Activated naive CD4-positive, alpha-beta T cell treated with anti-CD3 and anti-CD28 coated beads, Interleukin-2, amount 10 ng/mL, durations not matched to agents 7 days and 5 days (primary cell): ENCODE data around the gene CCDC69.

Experiments
- CTCF ChIA-PET: fragments of 350-600 bp; sonication (Branson Sonifier 250); formaldehyde crosslinking; loops from one replicate; lab custom pipeline; 2021; ENCODE audit warnings: antibody characterized with exemption; lab: Charles Lee
- DNase-seq: peaks from one replicate; pipeline ENCODE4 v3.0.0-alpha.2; 2020
- H3K27ac Mint-ChIP-seq: one replicate; pipeline ENCODE4 v1.8.0; 2021; ENCODE audit warnings: mild to moderate bottlenecking, moderate library complexity, mixed read lengths
- H3K27me3 Mint-ChIP-seq: one replicate; pipeline ENCODE4 v1.8.0; 2021; ENCODE audit warnings: mild to moderate bottlenecking, mixed read lengths
- H3K36me3 Mint-ChIP-seq: one replicate; pipeline ENCODE4 v1.8.0; 2021; ENCODE audit warnings: mixed read lengths
- H3K4me1 Mint-ChIP-seq: one replicate; pipeline ENCODE4 v1.8.0; 2021; ENCODE audit warnings: mixed read lengths
- H3K4me3 Mint-ChIP-seq: one replicate; pipeline ENCODE4 v1.8.0; 2021; ENCODE audit warnings: mild to moderate bottlenecking, moderate library complexity, mixed read lengths
- H3K9me3 Mint-ChIP-seq: one replicate; pipeline ENCODE4 v1.8.0; 2021; ENCODE audit warnings: mixed read lengths

The CCDC69 gene

GRCh38 chr5:151222790-151223446, 974 bp downstream of the CCDC69 start:
- peaks cover 68% of the 10 kb centered on the region for H3K4me1 Mint-ChIP-seq
- H3K36me3 Mint-ChIP-seq: peaks cover 39% of the 10 kb centered on the region
- no peaks in the 10 kb centered on the region for H3K9me3 Mint-ChIP-seq
- CTCF ChIA-PET: interaction anchor here (0.9 to 3.4 kb wide), 12 partner anchors 9 to 175 kb away, joined by 3 to 33 read pairs (median 4); partner anchors contain the start of gene GM2A
- no peaks in the 10 kb centered on the region for H3K27me3 Mint-ChIP-seq
- DNase-seq: peak; percentile 74
- H3K27ac Mint-ChIP-seq: peak overlapping the region; percentile 88
- peak overlapping the region; percentile 85 for H3K4me3 Mint-ChIP-seq

GRCh38 chr5:151222054-151222789, 1.7 kb downstream of the CCDC69 start:
- no peaks in the 10 kb centered on the region for H3K9me3 Mint-ChIP-seq
- H3K36me3 Mint-ChIP-seq: peaks cover 46% of the 10 kb centered on the region
- no peaks in the 10 kb centered on the region for H3K27me3 Mint-ChIP-seq
- CTCF ChIA-PET: interaction anchor here (0.9 to 3.4 kb wide), 7 partner anchors 9 to 174 kb away, joined by 3 to 33 read pairs (median 3); partner anchors contain the start of gene GM2A
- peaks cover 75% of the 10 kb centered on the region for H3K4me1 Mint-ChIP-seq
- DNase-seq: no peak
- H3K4me3 Mint-ChIP-seq: peak overlapping the region; percentile 85
- H3K27ac Mint-ChIP-seq: peak overlapping the region; percentile 88

GRCh38 chr5:151221574-151221973, 2.3 kb downstream of the CCDC69 start:
- peak overlapping the region; percentile 85 for H3K4me3 Mint-ChIP-seq
- DNase-seq: peak; percentile 25
- H3K4me1 Mint-ChIP-seq: peaks cover 80% of the 10 kb centered on the region
- no peaks in the 10 kb centered on the region for H3K9me3 Mint-ChIP-seq
- peak overlapping the region; percentile 88 for H3K27ac Mint-ChIP-seq
- no peaks in the 10 kb centered on the region for H3K27me3 Mint-ChIP-seq
- peaks cover 51% of the 10 kb centered on the region for H3K36me3 Mint-ChIP-seq
- CTCF ChIA-PET: interaction anchor here (1.2 to 3.4 kb wide), 5 partner anchors 8 to 56 kb away, joined by 3 to 33 read pairs (median 5); no protein-coding TSS in a partner anchor

GRCh38 chr5:151219789-151220188, 4.1 kb downstream of the CCDC69 start:
- CTCF ChIA-PET: interaction anchor here (1.8 kb wide), 1 partner anchor 19 kb away, joined by 5 read pairs; no protein-coding TSS in a partner anchor
- H3K9me3 Mint-ChIP-seq: no peaks in the 10 kb centered on the region
- H3K36me3 Mint-ChIP-seq: peaks cover 64% of the 10 kb centered on the region
- H3K4me1 Mint-ChIP-seq: peaks cover 91% of the 10 kb centered on the region
- H3K27me3 Mint-ChIP-seq: no peaks in the 10 kb centered on the region
- DNase-seq: no peak
- H3K27ac Mint-ChIP-seq: no peak overlapping the region
- H3K4me3 Mint-ChIP-seq: no peak overlapping the region

GRCh38 chr5:151219138-151219537, 4.8 kb downstream of the CCDC69 start:
- no peaks in the 10 kb centered on the region for H3K9me3 Mint-ChIP-seq
- H3K27ac Mint-ChIP-seq: no peak overlapping the region
- H3K27me3 Mint-ChIP-seq: no peaks in the 10 kb centered on the region
- H3K36me3 Mint-ChIP-seq: peaks cover 70% of the 10 kb centered on the region
- no peak overlapping the region for H3K4me3 Mint-ChIP-seq
- DNase-seq: no peak
- H3K4me1 Mint-ChIP-seq: peaks cover 91% of the 10 kb centered on the region
- CTCF ChIA-PET: no interaction called here

- no peak for DNase-seq
- no peaks in the 10 kb centered on the region for H3K27me3 Mint-ChIP-seq
- H3K36me3 Mint-ChIP-seq: peaks cover 73% of the 10 kb centered on the region
- H3K4me1 Mint-ChIP-seq: peaks cover 93% of the 10 kb centered on the region
- no peaks in the 10 kb centered on the region for H3K9me3 Mint-ChIP-seq
- H3K27ac Mint-ChIP-seq: no peak overlapping the region
- H3K4me3 Mint-ChIP-seq: no peak overlapping the region
- CTCF ChIA-PET: no interaction called here
These were observed 5.7 kb downstream of the CCDC69 start for GRCh38 chr5:151218177-151218576.

GRCh38 chr5:151216781-151217180, 7.1 kb downstream of the CCDC69 start:
- CTCF ChIA-PET: no interaction called here
- no peak for DNase-seq
- peaks cover 75% of the 10 kb centered on the region for H3K36me3 Mint-ChIP-seq
- no peaks in the 10 kb centered on the region for H3K9me3 Mint-ChIP-seq
- H3K4me1 Mint-ChIP-seq: peaks cover 90% of the 10 kb centered on the region
- H3K4me3 Mint-ChIP-seq: no peak overlapping the region
- no peaks in the 10 kb centered on the region for H3K27me3 Mint-ChIP-seq
- peak overlapping the region; percentile 74 for H3K27ac Mint-ChIP-seq

- CTCF ChIA-PET: interaction anchor here (0.7 to 4.4 kb wide), 4 partner anchors 7 to 89 kb away, joined by 3 to 33 read pairs (median 16); partner anchors contain the start of gene CCDC69
- Mint-ChIP-seq H3K4me3 (peak overlapping the region; percentile 81), H3K36me3 (peaks cover 66% of the 10 kb centered on the region), H3K9me3 (no peaks in the 10 kb centered on the region), H3K27me3 (no peaks in the 10 kb centered on the region), H3K4me1 (peaks cover 90% of the 10 kb centered on the region), H3K27ac (peak overlapping the region; percentile 99)
- no peak for DNase-seq
These were observed 8.4 kb downstream of the CCDC69 start for GRCh38 chr5:151215546-151215880.

GRCh38 chr5:151214614-151215545, 9.0 kb downstream of the CCDC69 start:
- DNase-seq: peak; percentile 62
- Mint-ChIP-seq H3K9me3 (no peaks in the 10 kb centered on the region), H3K27ac (peak overlapping the region; percentile 99), H3K4me3 (peak overlapping the region; percentile 81), H3K36me3 (peaks cover 61% of the 10 kb centered on the region), H3K27me3 (no peaks in the 10 kb centered on the region), H3K4me1 (peaks cover 87% of the 10 kb centered on the region)
- CTCF ChIA-PET: interaction anchor here (0.7 to 4.4 kb wide), 7 partner anchors 8 to 89 kb away, joined by 3 to 33 read pairs (median 10); partner anchors contain the start of genes CCDC69 and GM2A

- Mint-ChIP-seq H3K36me3 (peaks cover 57% of the 10 kb centered on the region), H3K4me1 (peaks cover 87% of the 10 kb centered on the region), H3K27me3 (no peaks in the 10 kb centered on the region), H3K9me3 (no peaks in the 10 kb centered on the region), H3K4me3 (peak overlapping the region; percentile 81), H3K27ac (peak overlapping the region; percentile 99)
- CTCF ChIA-PET: interaction anchor here (0.9 to 4.4 kb wide), 7 partner anchors 9 to 51 kb away, joined by 3 to 33 read pairs (median 10); partner anchors contain the start of genes CCDC69 and GM2A
- peak; percentile 94 for DNase-seq
These were observed 9.9 kb downstream of the CCDC69 start for GRCh38 chr5:151213803-151214613.

GRCh38 chr5:151212406-151212798, 11.5 kb downstream of the CCDC69 start:
- Mint-ChIP-seq H3K27ac (peak overlapping the region; percentile 94), H3K4me1 (peaks cover 86% of the 10 kb centered on the region), H3K9me3 (no peaks in the 10 kb centered on the region), H3K27me3 (no peaks in the 10 kb centered on the region), H3K36me3 (peaks cover 54% of the 10 kb centered on the region), H3K4me3 (peak overlapping the region; percentile 81)
- CTCF ChIA-PET: interaction anchor here (0.7 to 4.4 kb wide), 6 partner anchors 10 to 87 kb away, joined by 3 to 33 read pairs (median 6); partner anchors contain the start of gene CCDC69
- DNase-seq: no peak

GRCh38 chr5:151208481-151208914, 15.4 kb downstream of the CCDC69 start:
- Mint-ChIP-seq H3K4me1 (peaks cover 64% of the 10 kb centered on the region), H3K9me3 (no peaks in the 10 kb centered on the region), H3K4me3 (no peak overlapping the region), H3K27me3 (no peaks in the 10 kb centered on the region), H3K27ac (no peak overlapping the region), H3K36me3 (peaks cover 35% of the 10 kb centered on the region)
- CTCF ChIA-PET: interaction anchor here (1.7 kb wide), 1 partner anchor 30 kb away, joined by 6 read pairs; no protein-coding TSS in a partner anchor
- no peak for DNase-seq

- Mint-ChIP-seq H3K4me1 (peaks cover 60% of the 10 kb centered on the region), H3K4me3 (no peak overlapping the region), H3K9me3 (no peaks in the 10 kb centered on the region), H3K27ac (peak overlapping the region; percentile 2), H3K36me3 (peaks cover 41% of the 10 kb centered on the region), H3K27me3 (no peaks in the 10 kb centered on the region)
- CTCF ChIA-PET: no interaction called here
- DNase-seq: no peak
These were observed 18.5 kb downstream of the CCDC69 start for GRCh38 chr5:151205411-151205810.
